IMR-90 (cell line): ENCODE data around the gene GIMAP1. TPM values are rescaled to one million over a fixed set of nuclear protein-coding genes. Genes with fewer than 3 reads are reported as not detected.

Source experiments
- ATAC-seq: fragments of 200-7000 bp; cut with Tn5 transposase; 2 replicates; pipeline ENCODE4 v1.9.1; 2020; ENCODE audit warnings: low read depth, mild to moderate bottlenecking, moderate library complexity
- BruUV-seq: library from RNA; stranded (reverse); fragments of 400-500 nt; replicated peaks from 2 replicates; lab custom pipeline; 2021; lab: Mats Ljungman, UMichigan
- CTCF ChIA-PET: fragments of 300-600 bp; formaldehyde crosslinking; extraction: SDS; loops from one replicate; lab custom pipeline; 2021; ENCODE audit warnings: antibody characterized with exemption; lab: Yijun Ruan, JAX
- POLR2A ChIA-PET: fragments of 300-600 bp; sonication (Branson Sonifier 250); formaldehyde crosslinking; loops from one replicate; lab custom pipeline; 2022; ENCODE audit warnings: antibody characterized with exemption; ENCODE audit not compliant: unreplicated experiment; lab: Charles Lee
- DNase-seq: peaks from one replicate; pipeline ENCODE4 v3.0.0; 2013
- H2AFZ ChIP-seq: replicated peaks from 2 replicates; pipeline ENCODE3; 2013; ENCODE audit warnings: low read length, mild to moderate bottlenecking; ENCODE audit not compliant: poor library complexity
- H2AK5ac ChIP-seq: 2 replicates; pipeline ENCODE4 v1.6.1; 2013; ENCODE audit warnings: low read depth, low read length, inconsistent platforms
- H2AK9ac ChIP-seq: replicated peaks from 2 replicates; pipeline ENCODE3; 2013; ENCODE audit warnings: mild to moderate bottlenecking, low read depth, low read length, moderate library complexity; ENCODE audit not compliant: poor library complexity
- H2BK120ac ChIP-seq: 2 replicates; pipeline ENCODE4 v1.6.1; 2013; ENCODE audit warnings: low read depth, low read length, inconsistent platforms
- H2BK15ac ChIP-seq: 3 replicates; pipeline ENCODE4 v1.6.1; 2013; ENCODE audit warnings: low read depth, low read length, inconsistent platforms
- H2BK20ac ChIP-seq: 2 replicates; pipeline ENCODE4 v1.6.1; 2013; ENCODE audit warnings: low read depth, mild to moderate bottlenecking, inconsistent platforms, low read length, moderate library complexity
- H2BK5ac ChIP-seq: 2 replicates; pipeline ENCODE4 v1.6.1; 2013; ENCODE audit warnings: mild to moderate bottlenecking, low read depth, low read length, inconsistent platforms; ENCODE audit not compliant: poor library complexity, severe bottlenecking
- H3K14ac ChIP-seq: replicated peaks from 2 replicates; pipeline ENCODE4 v1.6.1; 2013; ENCODE audit warnings: low read depth, low read length, inconsistent platforms
- H3K18ac ChIP-seq: 2 replicates; pipeline ENCODE4 v1.6.1; 2013; ENCODE audit warnings: low read depth, low read length, control low read depth
- H3K23ac ChIP-seq: 2 replicates; pipeline ENCODE4 v1.6.1; 2013; ENCODE audit warnings: low read depth, low read length, inconsistent platforms
- H3K27ac ChIP-seq: 2 replicates; pipeline ENCODE4 v1.5.1; 2013; ENCODE audit warnings: mild to moderate bottlenecking, control low read depth, low read length; ENCODE audit not compliant: insufficient read depth
- H3K27me3 ChIP-seq: 2 replicates; pipeline ENCODE4 v1.6.1; 2013; ENCODE audit warnings: low read length; ENCODE audit not compliant: control insufficient read depth, insufficient read depth
- H3K36me3 ChIP-seq: 2 replicates; pipeline ENCODE4 v1.6.1; 2013; ENCODE audit warnings: low read length, mixed read lengths; ENCODE audit not compliant: control insufficient read depth, insufficient read depth
- H3K4ac ChIP-seq: 2 replicates; pipeline ENCODE4 v1.6.1; 2013; ENCODE audit warnings: low read depth, low read length, inconsistent platforms
- H3K4me1 ChIP-seq: 2 replicates; pipeline ENCODE4 v1.6.1; 2013; ENCODE audit warnings: low read length, mixed read lengths; ENCODE audit not compliant: control insufficient read depth, insufficient read depth
- H3K4me2 ChIP-seq: 2 replicates; pipeline ENCODE4 v1.6.1; 2013; ENCODE audit warnings: low read depth, mild to moderate bottlenecking, control low read depth, low read length, moderate library complexity
- H3K4me3 ChIP-seq: 2 replicates; pipeline ENCODE4 v1.5.1; 2013; ENCODE audit warnings: low read depth, mild to moderate bottlenecking, control low read depth, low read length, moderate library complexity; ENCODE audit not compliant: insufficient read depth
- H3K56ac ChIP-seq: 2 replicates; pipeline ENCODE4 v1.6.1; 2013; ENCODE audit warnings: low read length, inconsistent platforms; ENCODE audit not compliant: insufficient read depth; ENCODE audit errors: extremely low read depth
- H3K79me1 ChIP-seq, 2 experiments: 2 replicates each; pipeline ENCODE4 v1.6.1; 2013; ENCODE audit warnings: low read length in 2 of 2, inconsistent platforms in 1 of 2, low read depth in 1 of 2
- H3K9ac ChIP-seq: 2 replicates; pipeline ENCODE4 v1.6.1; 2013; ENCODE audit warnings: low read depth, low read length, control low read depth
- H3K9me1 ChIP-seq: 2 replicates; pipeline ENCODE4 v1.6.1; 2013; ENCODE audit warnings: low read length, inconsistent platforms; ENCODE audit not compliant: insufficient read depth
- H3K9me3 ChIP-seq: 2 replicates; pipeline ENCODE4 v1.6.1; 2013; ENCODE audit warnings: low read length; ENCODE audit not compliant: control insufficient read depth, insufficient read depth
- H4K20me1 ChIP-seq: 2 replicates; pipeline ENCODE4 v1.6.1; 2013; ENCODE audit warnings: low read length, inconsistent platforms; ENCODE audit not compliant: insufficient read depth
- H4K5ac ChIP-seq: 2 replicates; pipeline ENCODE4 v1.6.1; 2013; ENCODE audit warnings: mild to moderate bottlenecking, low read depth, low read length, control low read depth
- H4K8ac ChIP-seq, 2 experiments: 2 replicates each; pipeline ENCODE4 v1.6.1; 2013; ENCODE audit warnings: low read depth in 2 of 2, low read length in 2 of 2, control low read depth in 1 of 2, inconsistent platforms in 1 of 2
- H4K91ac ChIP-seq: 2 replicates; pipeline ENCODE4 v1.6.1; 2013; ENCODE audit warnings: low read depth, low read length, inconsistent platforms; ENCODE audit not compliant: insufficient read depth
- MXI1 ChIP-seq: IDR thresholded peaks from 2 replicates; pipeline ENCODE4 v1.6.1; 2012; ENCODE audit warnings: low read depth, mild to moderate bottlenecking, low read length, moderate library complexity, borderline replicate concordance
- WGBS, 2 experiments: methylation state at CpG; one replicate each; pipeline versions ENCODE4 v1.1.5 to v1.1.7; 2013; ENCODE audit warnings: missing lambda C conversion rate in 2 of 2; ENCODE audit not compliant: insufficient read length in 1 of 2; ENCODE audit errors: extremely low coverage in 2 of 2; 5-methylcytosine and 5-hydroxymethylcytosine counted together
- dilution Hi-C: fragments of 300-500 bp; cut with HindIII; formaldehyde crosslinking; loops from one replicate; pipeline ENCODE4 v1.14.3; 2018; ENCODE audit warnings: low sequenced_read_pairs; ENCODE audit not compliant: unreplicated experiment
- in situ Hi-C: fragments of 300-500 bp; cut with MboI; formaldehyde crosslinking; loops from 3 replicates; pipeline ENCODE4 v1.14.3; 2019; ENCODE audit warnings: low sequenced_read_pairs, inconsistent platforms, mixed read lengths
- intact Hi-C: fragments of 100-400 bp; cut with micrococcal nuclease; formaldehyde crosslinking; loops from 2 replicates; pipeline ENCODE4 v1.10.0; 2022
- polyA plus RNA-seq, 3 experiments: library from polyadenylated mRNA; depleted of rRNA; stranded (reverse); fragments of >200 nt; gene quantifications; 2 replicates each; pipeline ENCODE4 v1.2.3, GENCODE V29; 2012; ENCODE audit warnings: low replicate concordance in 1 of 3
- total RNA-seq: library from RNA; depleted of rRNA; stranded (reverse); fragments of >200 nt; gene quantifications from 2 replicates; pipeline ENCODE4 v1.2.3, GENCODE V29; 2012

The GIMAP1 gene
- total and polyA plus RNA-seq, 2 of the 4 experiments (the other 2 are of a cell fraction): not detected

DNA sequence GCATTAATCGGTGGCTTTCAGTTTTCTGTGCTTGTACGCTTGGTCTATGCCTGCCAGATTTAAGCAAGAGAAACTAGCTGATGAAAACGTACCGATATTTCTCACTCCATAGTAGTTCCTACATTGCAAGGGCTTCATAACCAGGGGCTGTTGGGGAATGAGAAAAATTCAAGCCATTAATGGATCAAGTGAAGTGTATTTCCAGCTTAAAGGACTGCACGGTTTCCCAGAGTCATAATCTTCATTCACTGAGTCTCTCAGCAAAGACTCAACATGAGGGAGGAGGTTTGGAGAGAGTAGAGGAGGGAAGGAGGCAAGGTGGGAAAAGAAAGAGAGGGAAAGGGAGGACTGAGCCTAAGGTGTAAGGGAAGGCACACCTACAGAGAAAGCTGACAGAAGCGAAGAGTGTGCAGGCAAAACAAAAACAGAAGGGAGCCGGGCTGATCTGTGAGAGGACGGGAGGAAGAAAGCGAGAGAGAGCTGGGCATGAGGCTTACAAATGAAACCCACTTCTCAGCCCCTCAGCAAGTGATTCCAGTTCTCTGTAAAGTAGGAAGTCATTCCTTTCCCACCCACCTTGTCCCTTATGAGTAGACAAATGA is 30.3 kb upstream of the GIMAP1 start:
- Histone ChIP-seq H4K5ac (no peak overlapping the region), H4K91ac (no peak overlapping the region), H3K27me3 (no peaks in the 10 kb centered on the region), H2AK5ac (no peak overlapping the region), H2BK120ac (no peak overlapping the region), H3K9me3 (0 out of 2 replicates have a peak, but pooled peaks cover 2% of the 10 kb centered on the region), H3K23ac (no peak overlapping the region), H3K4ac (no peak overlapping the region), H3K4me2 (no peak overlapping the region; the same call in none of the 2 replicates), H3K79me1 (no peaks in the 10 kb centered on the region), H3K56ac (no peak overlapping the region), H4K20me1 (no peaks in the 10 kb centered on the region), H3K4me1 (no peaks in the 10 kb centered on the region; the same call in 1 of the 2 replicates), H2BK20ac (no peak overlapping the region), H2AK9ac (no peak overlapping the region), H3K36me3 (no peaks in the 10 kb centered on the region), H3K9ac (no peak overlapping the region; the same call in 1 of the 2 replicates), H3K14ac (no peak overlapping the region), H3K18ac (no peak overlapping the region), H3K4me3 (peak overlapping the region; percentile 38; the same call in 1 of the 2 replicates), H2BK5ac (no peak overlapping the region), H4K8ac (no peak overlapping the region), H2AFZ (no peak overlapping the region), H2BK15ac (no peak overlapping the region), H3K9me1 (no peaks in the 10 kb centered on the region), H3K27ac (no peak overlapping the region)
- DNase-seq: no peak
- in situ Hi-C loops: no loop called here
- BruUV-seq: no TSS peak
- TF ChIP-seq MXI1: no peak
- CTCF ChIA-PET: no interaction called here
- intact Hi-C loops: no loop called here
- POLR2A ChIA-PET: no interaction called here
- ATAC-seq: peak; percentile 32
- dilution Hi-C loops: no loop called here
- no CpG with 5 or more reads among the region's 9 CpGs for WGBS, 2 experiments
